Measurements from ENCODE around the gene GALNT2.
A peak's percentile ranks its signal among the peaks of the same experiment; 100 is the strongest.

GALNT2 gene

DNA sequence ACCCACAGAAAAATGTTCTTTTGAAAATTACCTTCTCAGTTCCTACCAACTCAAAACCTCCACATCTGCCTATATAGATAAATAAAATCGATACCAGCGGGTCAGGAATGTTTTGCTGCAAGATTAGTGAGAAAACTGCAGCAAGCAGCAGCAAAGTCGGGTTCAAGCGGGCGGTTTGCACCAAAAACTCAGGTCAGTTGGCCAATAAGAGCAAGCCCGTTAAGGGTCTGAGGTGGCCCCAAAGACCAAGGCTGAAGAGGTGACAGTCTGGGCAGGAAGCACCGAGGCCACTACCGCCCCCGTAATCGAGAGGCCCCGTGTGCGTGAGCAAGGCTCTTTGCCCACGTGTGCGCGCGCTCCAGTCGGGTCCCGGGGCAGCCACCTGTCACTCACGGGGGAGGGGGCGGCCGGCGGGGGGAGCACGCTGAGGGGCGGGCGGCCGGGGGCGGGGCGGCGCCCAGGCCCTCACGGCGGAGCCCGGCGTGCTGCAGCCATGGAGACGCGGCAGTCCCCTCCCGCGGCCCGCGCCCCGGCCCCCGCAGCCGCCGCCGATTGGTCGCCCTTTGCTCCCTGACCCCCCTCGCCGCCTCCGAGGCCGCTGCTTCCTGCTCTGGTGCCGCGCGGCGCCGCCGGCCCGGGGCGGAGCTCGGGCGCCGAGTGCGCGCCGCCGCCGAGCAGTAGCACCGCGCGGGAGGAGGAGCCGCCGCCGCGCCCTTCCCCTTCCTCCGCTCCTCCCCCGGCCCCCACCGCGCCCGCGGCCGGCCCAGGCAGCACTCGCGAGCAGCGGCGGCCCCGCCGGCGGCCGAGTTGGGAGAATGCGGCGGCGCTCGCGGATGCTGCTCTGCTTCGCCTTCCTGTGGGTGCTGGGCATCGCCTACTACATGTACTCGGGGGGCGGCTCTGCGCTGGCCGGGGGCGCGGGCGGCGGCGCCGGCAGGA is at the start of gene GALNT2:
TSS of gene GALNT2 (plus strand) at position 773 of the 939 bp plus-strand sequence. CDS start at position 816, 43 bp downstream.
- no peak for DNase-seq (ENCODE audit: low read depth)

DNA sequence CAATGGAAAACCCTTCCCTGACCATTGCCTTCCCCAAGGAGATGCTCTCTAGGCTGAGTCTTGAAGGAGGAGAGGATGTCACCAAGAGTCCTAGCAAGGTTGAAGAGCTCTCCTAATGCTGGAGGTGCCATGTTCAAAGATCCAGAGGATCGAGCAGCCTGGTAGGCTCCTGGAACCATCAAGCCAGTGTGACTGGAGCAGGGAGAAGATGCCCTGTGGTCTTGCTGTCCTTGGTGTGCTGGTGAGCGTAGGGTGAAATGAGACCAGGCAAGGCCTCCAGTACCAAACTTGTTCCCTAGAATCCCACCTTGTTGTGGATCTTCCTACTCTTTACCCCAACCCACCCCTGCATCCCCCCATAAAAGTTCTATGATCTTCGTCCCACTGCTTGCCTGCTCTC is 46.6 kb upstream of the GALNT2 start:
- DNase-seq (ENCODE audit: low read depth) = no peak

DNA sequence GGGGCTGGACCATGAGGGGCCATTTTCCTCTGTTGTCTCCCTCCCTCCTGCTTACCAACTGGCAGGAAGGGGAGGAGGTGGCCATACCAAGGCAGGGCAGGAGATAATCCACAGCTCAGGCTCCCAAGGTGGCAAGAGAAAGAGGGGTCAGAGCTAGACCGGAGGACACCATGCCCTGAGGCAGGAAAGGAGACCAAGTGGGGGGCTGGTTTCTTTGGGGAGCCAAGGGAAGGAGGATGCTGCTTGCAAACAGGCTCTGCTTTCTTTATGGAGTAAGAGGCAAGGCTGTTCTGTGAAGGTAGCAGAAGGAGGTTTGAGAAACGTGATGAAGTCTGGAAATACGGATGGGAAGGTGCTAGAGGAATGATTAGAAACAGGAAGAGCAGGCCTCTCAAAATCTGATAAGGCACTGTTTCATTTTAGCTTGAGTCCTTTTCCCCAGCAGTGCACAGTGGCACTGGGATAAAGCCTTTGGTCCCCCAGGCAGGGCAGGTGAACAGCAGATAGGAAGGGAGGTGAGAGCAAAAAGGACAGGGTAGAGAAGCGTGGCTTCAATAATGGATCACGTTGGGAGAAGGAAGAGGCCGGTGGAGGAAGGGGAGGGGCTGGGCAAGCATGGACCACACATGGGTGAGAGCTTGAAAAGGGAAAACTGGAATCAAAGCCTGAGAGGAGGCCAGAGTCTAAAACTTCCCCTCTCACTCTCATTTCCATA is 44.2 kb upstream of the GALNT2 start:
- no peak for DNase-seq (ENCODE audit: low read depth)

DNA sequence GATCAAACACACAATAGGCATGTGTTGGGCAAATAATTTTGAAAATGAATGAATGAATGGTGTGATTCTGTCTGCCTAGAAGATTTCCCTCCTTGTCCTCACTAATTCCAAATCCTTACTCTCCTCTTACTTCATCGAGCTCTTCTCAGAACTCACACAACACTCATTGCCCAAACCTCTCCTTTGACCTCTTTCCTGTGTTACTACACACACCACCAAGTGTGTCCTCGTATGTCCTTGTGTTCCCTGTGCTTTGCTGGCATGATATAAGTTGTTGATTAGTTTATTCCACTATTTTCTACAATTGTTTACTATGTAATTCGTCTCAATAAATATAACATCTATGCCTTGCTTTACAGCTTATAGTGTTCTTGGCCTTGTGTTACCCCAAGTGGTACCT is 41.4 kb upstream of the GALNT2 start:
- DNase-seq (ENCODE audit: low read depth) = no peak

DNA sequence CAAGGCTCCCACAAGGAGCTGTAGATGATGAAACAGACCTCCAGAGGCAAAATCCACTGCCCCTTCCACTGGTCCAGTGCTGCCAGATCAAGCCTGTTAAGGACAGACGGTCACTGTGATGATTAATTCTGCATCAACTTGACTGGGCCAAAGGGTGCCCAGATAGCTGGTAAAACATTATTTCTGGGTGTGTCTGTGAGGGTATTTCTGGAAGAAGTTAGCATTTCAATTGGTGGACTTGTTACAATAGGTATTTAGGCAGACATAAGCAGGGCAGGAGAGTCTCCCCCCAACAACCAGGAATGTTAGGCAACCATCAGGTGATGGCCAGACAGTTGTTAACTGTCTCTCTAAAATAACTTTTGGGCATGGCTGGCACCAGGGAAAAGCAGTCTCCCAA is 40.9 kb upstream of the GALNT2 start:
- DNase-seq (ENCODE audit: low read depth) = no peak

DNA sequence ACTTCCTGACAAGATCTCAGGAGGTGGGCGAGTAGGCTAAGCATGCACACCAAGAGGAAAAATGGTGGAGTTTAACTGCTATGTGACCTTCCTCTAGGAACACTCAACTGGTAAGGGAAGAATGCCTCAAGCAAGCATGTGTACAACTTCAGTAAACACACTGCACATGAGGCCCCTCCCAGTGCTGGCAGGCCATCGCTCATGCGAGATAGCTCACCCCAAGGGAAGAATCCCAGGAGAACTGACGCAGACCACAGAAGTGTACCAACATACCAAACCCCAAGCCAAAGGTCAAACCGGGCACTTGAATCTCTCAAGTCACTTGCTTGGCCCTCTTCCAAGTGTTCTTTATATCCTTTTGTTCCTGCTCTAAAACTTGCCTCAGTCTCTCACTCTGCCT is 40.5 kb upstream of the GALNT2 start:
- DNase-seq (ENCODE audit: low read depth) = no peak

DNA sequence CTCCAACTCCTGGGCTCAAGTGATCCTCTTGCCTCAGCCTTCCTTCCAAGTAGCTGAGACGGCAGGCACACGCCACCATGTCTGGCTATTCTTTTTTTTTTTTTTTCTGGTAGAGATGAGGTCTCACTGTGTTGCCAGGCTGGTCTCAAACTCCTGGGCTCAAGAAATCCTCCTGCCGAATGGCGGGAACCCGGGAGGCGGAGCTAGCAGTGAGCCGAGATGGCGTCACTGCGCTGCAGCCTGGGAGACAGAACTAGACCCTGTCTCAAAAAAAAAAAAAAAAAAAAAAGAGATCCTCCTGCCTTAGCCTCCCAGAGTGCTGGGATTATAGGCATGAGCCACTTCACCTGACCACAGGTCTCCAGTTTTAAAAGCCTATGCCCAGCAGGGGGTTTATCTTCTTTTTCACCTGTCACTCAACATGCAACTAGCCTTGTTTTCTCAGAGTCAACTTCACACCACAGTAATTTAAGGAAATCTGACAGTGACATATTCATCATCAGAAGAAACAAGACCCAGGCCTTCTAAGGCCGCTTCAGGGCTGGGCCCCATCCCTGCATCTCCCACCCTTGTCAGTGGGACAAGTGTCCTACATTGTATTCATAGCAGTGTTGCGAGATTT is 38.3 kb upstream of the GALNT2 start:
- DNase-seq (ENCODE audit: low read depth) = no peak

DNA sequence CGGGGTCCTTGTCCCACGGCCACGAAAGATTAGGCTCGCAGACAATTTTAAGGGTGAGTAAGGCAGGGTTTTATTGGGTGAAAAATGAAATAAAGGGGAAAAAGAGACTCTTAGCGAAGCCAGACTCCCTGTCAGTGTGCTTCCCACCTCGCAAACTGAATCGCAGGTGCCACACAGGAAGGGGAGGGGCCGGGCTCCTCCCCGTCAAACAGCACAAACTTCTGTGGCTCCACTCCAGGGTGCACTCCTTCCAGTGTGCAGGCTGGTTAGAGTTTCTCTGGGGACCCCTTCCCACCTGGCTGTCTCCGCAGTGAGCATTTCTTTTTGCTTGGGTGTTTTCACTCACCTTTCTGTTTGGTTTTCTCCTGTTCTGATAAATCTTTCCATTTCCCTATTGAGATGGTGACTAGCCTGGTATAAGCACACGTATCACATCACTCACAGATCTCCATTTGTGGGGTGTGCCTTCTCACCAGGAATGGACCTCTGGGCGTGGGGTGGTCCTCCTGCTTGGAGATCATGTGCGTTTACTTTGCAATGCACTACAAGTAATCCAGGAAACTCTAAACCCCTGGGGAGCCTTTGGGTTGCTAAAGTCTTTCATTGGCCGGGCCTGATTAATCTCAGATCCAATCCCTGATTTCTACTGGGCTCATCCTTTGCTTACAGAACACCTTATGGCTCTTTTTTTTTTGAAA is 37.6 kb upstream of the GALNT2 start:
- no peak for DNase-seq (ENCODE audit: low read depth)

DNA sequence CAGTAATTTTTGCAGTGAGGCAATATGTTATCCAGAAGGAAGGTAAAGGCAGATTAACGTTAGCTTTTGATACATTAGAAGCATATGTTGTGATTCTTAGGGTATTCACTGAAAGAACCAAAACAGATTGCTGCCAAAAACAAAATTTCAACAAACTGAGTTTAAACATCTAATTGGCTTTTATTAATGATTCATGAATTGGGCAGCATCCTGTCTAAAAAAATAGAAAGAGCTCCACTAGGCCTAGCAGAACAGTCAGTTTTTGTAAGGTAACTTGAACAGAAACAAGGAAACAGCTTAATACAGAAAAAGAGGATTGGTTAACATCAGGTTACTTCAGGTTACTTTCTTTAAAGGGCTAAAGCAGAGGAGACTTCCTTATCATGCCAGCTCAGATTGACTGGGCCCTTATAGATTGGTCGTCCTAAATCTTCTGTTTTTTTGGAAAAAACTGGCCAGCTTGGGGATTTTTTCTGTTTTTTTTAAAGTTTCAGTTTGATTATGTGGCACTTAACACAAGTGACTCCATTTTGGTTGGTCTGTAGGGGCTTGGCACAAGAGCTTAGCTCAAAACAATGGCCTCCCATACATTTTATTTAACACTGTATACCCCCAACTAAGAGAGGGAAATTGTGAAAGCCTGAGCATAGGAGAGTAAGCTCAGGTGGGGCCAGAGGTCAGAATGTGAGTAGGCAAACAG is 36.8 kb upstream of the GALNT2 start:
- no peak for DNase-seq (ENCODE audit: low read depth)

DNA sequence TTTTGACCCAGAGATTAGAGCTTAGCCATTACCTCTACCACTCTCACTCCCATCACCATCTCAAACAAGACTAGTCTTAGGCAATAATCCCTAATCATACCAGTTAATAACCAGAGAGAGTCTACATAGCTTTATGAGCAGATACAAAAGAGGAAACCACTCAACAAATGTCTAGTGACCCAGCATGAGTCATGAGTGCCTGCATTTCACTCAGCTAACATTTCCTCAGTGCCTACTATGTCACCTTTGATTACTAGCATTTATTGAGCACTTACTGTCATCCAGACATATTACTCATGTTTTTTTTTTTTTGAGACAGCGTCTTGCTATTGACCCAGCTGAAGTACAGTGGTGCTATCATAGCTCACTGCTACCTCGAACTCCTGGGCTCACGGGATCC is 35.9 kb upstream of the GALNT2 start:
- DNase-seq (ENCODE audit: low read depth) = peak; percentile 8

DNA sequence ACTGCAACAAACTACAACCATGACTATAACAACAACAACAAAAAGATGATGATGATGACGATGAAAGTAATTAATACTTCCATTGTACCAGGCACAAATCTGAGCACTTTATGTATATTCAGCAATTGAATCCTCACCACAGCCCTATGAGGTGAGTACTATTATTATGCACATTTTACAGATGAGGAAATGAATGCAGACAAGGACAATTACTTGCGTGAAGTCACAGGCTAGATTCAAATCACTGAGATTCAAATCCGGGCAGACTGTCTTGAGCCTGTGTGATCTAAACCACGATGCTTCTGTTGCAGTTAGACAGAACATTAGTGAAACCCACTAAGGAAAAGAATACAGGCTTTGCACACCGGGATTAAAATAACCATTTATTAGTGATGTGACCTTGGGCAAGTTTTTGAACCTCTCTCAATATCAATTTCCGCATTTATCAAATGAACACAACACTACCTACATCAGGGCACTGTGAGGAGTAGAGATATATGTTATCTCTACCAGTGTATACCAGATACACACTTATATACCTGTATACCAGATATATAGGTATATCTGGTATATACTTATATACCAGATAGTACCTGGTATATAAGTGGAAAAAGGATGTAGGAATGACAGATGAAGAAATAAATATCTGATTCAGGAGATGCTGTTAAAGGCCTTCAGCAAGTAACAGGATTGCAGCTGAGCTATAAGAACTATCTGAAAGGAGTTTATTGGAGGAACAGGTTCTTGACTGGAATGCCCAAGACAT is 34.3 kb upstream of the GALNT2 start:
- no peak for DNase-seq (ENCODE audit: low read depth)

DNA sequence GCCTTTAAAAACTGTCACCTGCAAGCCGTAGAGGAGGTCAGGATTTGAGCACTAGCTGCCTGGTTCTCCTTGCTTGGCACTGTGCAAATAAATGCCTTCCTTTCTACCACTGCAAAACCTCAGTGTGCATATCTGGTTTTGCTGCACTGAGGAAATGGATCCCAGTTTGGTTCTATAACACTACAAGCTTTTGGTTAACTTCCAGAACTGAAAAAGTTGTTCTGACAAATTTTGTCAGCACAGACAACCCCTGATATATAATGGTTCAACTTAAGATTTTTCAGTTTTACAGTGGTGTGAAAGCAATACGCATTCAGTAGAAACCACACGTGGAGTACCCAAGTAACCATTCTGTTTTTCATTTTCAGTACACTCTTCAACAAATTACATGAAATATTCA is 29.8 kb upstream of the GALNT2 start:
- DNase-seq (ENCODE audit: low read depth) = no peak

DNA sequence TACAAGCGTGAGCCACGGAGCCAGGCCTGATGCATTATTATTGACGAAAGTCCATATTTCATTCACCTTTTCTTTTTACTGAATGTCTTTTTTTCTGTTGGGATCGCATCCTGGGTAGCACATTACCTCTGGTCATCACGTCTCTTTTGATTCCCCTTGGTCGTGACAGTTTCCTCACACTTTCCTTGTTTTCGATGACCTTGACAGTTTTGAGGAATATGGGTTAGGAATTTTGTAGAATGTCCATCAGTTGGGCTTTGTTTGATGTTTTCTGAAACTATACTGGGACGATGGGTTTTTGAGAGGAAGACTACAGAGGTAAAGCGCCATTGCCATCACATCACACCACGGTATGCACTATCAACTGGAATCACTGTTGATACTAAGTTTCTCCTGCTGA is 26.6 kb upstream of the GALNT2 start:
- no peak for DNase-seq (ENCODE audit: low read depth)

DNA sequence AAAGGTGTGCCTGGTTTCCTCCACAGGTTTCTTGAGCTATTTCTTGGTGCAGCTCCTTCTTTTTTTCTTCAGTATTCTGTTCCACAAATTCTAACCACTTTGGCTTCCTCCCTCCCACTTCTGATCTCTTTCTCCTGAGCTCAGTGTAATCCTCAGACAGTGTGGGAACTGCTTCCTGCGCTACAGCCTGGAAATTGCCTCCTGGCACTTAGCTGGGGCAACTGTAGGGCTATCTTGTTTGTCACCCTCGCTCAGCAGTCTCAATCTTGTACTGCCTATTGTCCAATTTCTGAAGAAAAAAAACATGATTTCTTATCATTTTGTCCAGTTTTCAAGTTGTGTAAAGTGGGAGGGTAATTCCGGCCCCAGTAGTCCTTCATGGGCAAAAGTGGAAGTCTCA is 24.0 kb upstream of the GALNT2 start:
- DNase-seq (ENCODE audit: low read depth) = no peak

DNA sequence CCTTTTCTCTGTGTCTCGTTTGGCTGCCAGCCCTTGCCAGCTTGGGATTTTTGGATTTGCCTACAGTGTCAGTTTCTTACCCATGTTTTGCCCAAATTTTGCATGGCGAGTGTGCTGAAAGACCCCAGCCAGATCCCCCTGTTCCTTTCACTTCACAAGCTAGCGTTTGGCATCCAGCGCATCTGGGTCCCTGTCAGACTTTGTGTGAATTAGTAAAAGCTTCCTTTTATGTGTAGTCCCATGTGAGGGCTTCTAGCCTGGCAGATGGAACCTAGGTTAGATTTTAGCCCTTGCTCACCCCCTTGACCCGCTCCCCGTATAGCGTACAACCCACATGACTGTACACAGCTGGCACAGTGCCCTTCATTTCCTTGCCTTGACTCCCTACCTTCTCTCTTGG is 22.3 kb upstream of the GALNT2 start:
- DNase-seq (ENCODE audit: low read depth) = no peak

DNA sequence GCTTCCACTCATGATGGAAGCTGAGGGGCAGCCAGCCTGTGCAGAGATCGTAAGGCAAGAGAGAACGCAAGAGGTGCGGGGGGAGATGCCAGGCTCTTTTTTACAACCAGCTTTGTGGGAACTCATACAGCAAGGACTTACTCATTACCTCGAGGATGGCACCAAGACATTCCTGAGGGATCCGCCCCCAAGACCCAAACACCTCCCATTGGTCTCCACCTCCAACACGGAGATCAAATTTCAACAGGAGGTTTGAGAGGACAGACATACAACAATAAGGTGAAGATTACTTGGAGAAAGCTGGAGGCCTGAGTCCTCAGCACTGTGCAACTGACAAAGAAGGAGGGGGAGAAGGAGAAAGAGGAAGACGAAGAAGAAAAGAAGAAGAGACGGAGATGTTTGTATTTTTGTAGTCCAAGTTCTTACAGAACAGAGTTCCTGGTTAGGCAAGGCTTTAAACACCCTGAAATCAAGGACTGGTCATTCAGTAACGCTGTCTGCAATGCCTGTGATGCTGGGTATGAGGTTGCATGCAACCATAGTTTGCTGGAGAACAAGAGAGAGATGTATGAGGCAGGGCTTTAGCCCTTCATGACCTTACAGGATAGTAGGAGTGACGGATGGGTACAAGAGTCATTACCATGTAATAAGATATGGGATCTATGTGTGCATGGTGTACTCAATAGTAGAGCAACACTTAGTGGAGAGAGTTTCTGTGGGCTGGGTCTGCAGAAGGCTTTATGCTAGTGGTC is 19.7 kb upstream of the GALNT2 start:
- DNase-seq (ENCODE audit: low read depth) = no peak

DNA sequence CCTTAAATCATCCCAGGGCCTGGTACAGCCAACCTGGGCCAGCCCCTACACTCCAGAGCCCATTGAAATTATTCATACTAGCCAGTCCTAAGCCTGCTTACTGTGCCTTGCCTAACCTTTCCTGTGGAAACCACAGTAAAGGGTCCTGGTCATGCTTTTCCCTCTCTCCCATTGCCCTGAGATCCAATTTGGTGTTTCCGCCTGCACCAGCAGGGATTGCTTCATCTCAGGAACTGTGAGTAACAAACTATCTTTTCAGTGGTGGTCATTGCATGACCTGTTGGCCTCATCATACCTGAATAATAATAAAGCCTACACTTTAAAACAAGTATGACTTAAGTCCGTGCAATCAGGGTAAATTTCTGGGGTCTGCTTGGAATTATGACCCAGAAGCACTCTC is 18.7 kb upstream of the GALNT2 start:
- DNase-seq (ENCODE audit: low read depth) = no peak

DNA sequence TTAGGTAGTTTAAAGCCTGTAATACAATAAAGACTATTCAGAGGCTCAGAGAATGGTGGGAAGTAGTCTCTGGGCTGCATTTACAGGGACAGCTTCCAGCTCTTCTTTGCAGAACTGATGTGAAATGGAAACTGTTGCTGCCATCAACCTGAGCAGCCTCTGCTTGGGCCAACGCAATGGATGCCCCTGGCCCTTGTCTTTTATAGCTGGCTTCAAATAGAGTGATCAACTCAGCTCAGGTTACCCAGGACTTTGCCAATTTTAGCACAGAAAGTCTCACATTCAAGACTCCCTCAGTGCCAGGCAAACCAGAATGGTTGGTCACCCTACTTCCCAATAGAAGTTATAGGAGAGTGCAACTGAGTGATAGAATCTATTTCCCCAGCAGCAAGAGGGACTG is 18.1 kb upstream of the GALNT2 start:
- no peak for DNase-seq (ENCODE audit: low read depth)

DNA sequence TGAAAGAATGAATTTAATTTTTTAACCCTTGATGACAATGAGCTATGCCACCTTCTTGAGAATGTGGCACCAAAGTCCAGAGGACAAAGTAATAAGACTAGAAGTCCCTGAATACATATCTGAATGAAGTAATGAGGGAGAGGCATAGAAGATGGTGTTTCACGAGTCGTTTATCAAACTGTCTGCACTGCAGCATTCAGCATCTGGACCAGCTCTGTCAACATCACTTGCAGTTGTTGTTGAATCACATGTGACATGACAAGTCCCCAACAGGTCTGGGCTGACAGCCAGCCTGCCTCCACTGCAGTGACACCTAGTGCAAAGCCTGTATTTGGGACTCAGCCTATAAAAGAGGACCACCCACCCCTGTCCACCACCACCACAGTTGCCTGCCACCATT is 17.3 kb upstream of the GALNT2 start:
- DNase-seq (ENCODE audit: low read depth) = no peak
